ENCODE measurements around the gene SHISA5. TPM values are rescaled to one million over a fixed set of nuclear protein-coding genes. Genes with fewer than 3 reads are reported as not detected.
A peak's percentile ranks its signal among the peaks of the same experiment; 100 is the strongest.

SHISA5 gene
- total RNA-seq, 6 experiments from 2014 or later = 76.3 to 118 (median 101) TPM

DNA sequence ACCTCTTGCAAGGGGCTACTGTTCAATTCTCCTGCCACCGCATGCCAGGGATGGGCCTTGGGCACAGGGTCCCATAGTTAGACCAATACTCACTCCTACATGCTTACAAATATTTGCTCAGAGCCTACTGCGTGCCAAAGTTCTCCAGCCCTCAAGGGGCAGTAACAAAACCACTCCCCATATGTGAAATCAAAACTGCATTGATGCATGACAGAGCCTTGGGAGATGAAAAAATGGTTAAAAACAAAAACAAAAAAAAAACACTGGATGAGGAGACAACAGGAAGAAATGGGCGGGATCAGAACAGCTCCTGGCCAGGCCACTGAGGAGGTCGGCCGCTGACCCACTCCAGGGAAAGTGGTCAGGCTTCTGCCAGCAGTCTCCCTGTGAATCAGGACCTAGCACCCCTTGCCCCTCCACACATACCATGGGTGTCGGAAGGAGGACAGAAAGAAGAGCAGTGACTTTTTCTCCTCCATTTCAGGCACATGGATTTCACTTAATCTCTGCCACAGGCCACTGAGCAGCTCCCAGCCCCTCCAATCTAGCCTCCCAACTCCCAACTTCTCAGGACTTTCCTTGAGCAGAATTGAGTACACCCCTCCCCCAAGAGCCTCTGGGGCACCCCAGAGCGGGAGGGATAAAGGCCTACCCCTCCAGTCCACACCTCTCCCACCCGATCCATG lies 76.9 kb downstream of the SHISA5 start:
- DNase-seq (no peak), ATAC-seq (no peak)
- Histone ChIP-seq H3K4me1 (peaks cover 2 to 77% (median 20%) of the 10 kb centered on the region in 4 donors), H3K4me3 (peak overlapping the region; percentile 78 to 96 (median 85)), H3K36me3 (no peaks in the 10 kb centered on the region), H3K27ac (peak overlapping the region in 1 of 3 donors; percentile 89), H3K9me3 (no peaks in the 10 kb centered on the region), H3K27me3 (no peaks in the 10 kb centered on the region)
- intact Hi-C loops (cut with DNase I) = no loop called here
- WGBS (ENCODE audit: insufficient coverage, low coverage, low lambda C conversion rate, missing lambda C conversion rate) = 15% methylated on average over 6 of the region's 8 CpGs
- TF ChIP-seq CTCF (IDR thresholded peaks at IDR 0.05) (no peak), POLR2A (IDR thresholded peaks at IDR 0.05) (no peak)

DNA sequence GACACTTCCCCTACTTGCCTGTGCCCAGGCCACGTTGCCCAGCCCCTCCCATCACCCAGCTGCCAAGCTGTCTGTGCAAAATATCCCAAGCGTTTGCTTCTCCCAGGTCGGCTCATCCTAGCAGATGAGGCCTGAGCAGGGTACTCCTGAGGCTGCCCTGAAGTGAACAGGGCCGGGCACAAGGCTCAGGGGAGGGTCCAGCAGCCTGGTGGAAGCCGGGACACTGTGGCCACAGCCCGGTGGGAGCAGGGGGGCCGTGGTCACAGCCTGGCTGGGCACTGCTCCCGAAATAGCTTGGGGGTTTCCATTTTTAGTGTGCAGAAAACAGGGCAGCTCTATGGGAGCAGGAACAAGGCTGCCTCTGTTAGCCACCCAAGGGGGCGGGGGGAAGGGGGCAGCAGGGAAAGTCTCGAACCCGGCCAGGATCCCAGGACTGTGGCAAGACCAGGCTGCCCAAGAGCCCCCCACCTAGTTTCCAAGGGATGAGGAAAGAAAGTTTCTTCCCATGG lies 77.5 kb downstream of the SHISA5 start:
- Histone ChIP-seq H3K9me3 (no peaks in the 10 kb centered on the region), H3K4me1 (peaks cover 2 to 72% (median 20%) of the 10 kb centered on the region in 4 donors), H3K4me3 (peak overlapping the region in 2 of 3 donors; percentile 78 to 96), H3K36me3 (no peaks in the 10 kb centered on the region), H3K27ac (peak overlapping the region in 2 of 3 donors; percentile 15 to 29), H3K27me3 (no peaks in the 10 kb centered on the region)
- no peak for DNase-seq
- no peak for ATAC-seq
- TF ChIP-seq POLR2A (IDR thresholded peaks at IDR 0.05) (no peak), CTCF (IDR thresholded peaks at IDR 0.05) (no peak)
- intact Hi-C loops (cut with DNase I) = no loop called here
- 20% methylated on average over 6 of the region's 11 CpGs for WGBS (ENCODE audit: insufficient coverage, low coverage, low lambda C conversion rate, missing lambda C conversion rate)

GRCh38 chr3:48425281-48425812 lies 78.6 kb downstream of the SHISA5 start:
- ATAC-seq (peak in 1 of 4 donors; percentile 4), DNase-seq (no peak)
- WGBS (ENCODE audit: insufficient coverage, low coverage, low lambda C conversion rate, missing lambda C conversion rate) = 41% methylated on average over 2 of the region's 13 CpGs
- no peaks in the 10 kb centered on the region for H3K27me3 ChIP-seq
- peaks cover 2 to 61% (median 14%) of the 10 kb centered on the region in 4 donors for H3K4me1 ChIP-seq
- H3K36me3 ChIP-seq = peaks cover 0 to 7% (median 0%) of the 10 kb centered on the region in 4 donors
- intact Hi-C loops (cut with DNase I) = no loop called here
- no peak overlapping the region for H3K27ac ChIP-seq
- no peak overlapping the region for H3K4me3 ChIP-seq
- H3K9me3 ChIP-seq = no peaks in the 10 kb centered on the region
- TF ChIP-seq POLR2A (IDR thresholded peaks at IDR 0.05) (no peak), CTCF (IDR thresholded peaks at IDR 0.05) (no peak)

DNA sequence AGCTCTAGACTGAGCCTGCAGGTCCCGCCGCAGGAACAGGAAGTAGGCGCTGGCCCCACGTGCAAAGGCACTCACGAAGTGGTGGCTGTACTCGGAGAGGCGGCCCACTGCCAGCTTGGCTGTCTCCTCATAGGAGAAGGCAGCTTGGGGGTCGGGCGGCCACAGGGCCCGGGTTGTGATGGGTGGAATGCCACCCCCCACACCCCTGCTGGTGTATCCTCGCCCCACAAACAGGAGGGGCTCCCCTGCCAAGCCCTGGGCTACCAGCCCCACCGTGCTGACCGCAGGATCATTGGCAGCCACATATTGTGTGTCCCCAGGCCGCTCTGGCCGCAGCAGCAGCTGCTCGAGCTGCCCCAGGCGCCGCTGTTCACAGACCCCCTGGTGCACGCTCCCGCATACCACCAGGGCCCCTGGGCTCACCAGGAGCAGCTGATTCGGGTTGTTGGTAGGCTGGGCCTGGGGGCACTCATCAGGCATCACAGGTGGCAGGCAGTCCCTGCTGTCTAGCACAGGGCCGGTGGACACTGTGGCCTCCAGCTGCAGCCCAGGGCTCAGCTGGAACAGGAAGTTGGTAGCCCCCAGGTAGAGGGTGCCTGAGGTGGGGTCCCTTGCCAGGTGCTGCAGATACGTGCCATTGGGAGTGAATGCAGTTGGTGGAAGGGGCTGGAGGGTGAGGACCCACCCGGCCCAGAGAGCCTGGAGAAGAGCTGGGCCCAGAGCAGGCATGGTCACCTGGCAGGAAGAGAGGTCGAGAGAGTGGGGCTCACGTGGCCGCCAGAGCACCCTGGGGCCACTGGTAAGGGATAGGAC lies 79.9 kb downstream of the SHISA5 start:
- Histone ChIP-seq H3K27me3 (no peaks in the 10 kb centered on the region), H3K9me3 (no peaks in the 10 kb centered on the region), H3K27ac (no peak overlapping the region), H3K4me1 (peaks cover 2 to 58% (median 13%) of the 10 kb centered on the region in 4 donors), H3K36me3 (peaks cover 0 to 10% (median 2%) of the 10 kb centered on the region in 4 donors), H3K4me3 (no peak overlapping the region)
- intact Hi-C loops (cut with DNase I) = no loop called here
- TF ChIP-seq POLR2A (IDR thresholded peaks at IDR 0.05) = no peak
- no peak for TF ChIP-seq CTCF (IDR thresholded peaks at IDR 0.05)
- ATAC-seq (no peak), DNase-seq (no peak)
- no CpG with 5 or more reads among the region's 27 CpGs for WGBS (ENCODE audit: insufficient coverage, low coverage, low lambda C conversion rate, missing lambda C conversion rate)

Measured in right lobe of liver (tissue), 6 donors.